GM18873 (cell line): ENCODE measurements around the gene PCDHB2.
"Not testable (repeated sequence)": the region's sequence is repeated elsewhere in the genome, so short reads cannot be mapped to it uniquely, and the experiment has no call there.

Experiments used
- ATAC-seq: cut with Tn5 transposase; IDR thresholded peaks from one replicate; pipeline ENCODE4 v1.9.1; 2021; ENCODE audit warnings: mild to moderate bottlenecking, moderate library complexity, moderate number of reproducible peaks; ENCODE audit not compliant: unreplicated experiment, low FRiP score

PCDHB2 gene

GRCh38 chr5:141135030-141135717, 40.8 kb downstream of the PCDHB2 start, which contains the start of gene PCDHB5:
Gene PCDHB5 (plus strand): TSS chr5:141135206. CDS start chr5:141135435, 229 bp downstream.
- no peak for ATAC-seq

GRCh38 chr5:141135718-141136266, 41.4 kb downstream of the PCDHB2 start:
- no peak for ATAC-seq

- not testable (repeated sequence) for ATAC-seq
Measured at GRCh38 chr5:141137346-141137745, 42.9 kb downstream of the PCDHB2 start.
